RWPE2 (cell line): Measurements from ENCODE around the gene ATP6V1G3.

Experiments used
- ATAC-seq: fragments of 200-7000 bp; cut with Tn5 transposase; 3 replicates; pipeline ENCODE4 v1.9.1; 2021; ENCODE audit warnings: low read depth
- DNase-seq: peaks from one replicate; pipeline ENCODE4 v3.0.0-alpha.2; 2020; ENCODE audit warnings: low spot score
- H3K27ac ChIP-seq: fragments of 450-650 bp; 2 replicates; pipeline ENCODE4 v1.5.1; 2017; ENCODE audit warnings: mild to moderate bottlenecking; ENCODE audit not compliant: poor library complexity, severe bottlenecking
- H3K27me3 ChIP-seq: fragments of 250-450 bp; sonication (Bioruptor Pico); 2 replicates; pipeline ENCODE4 v1.5.1; 2021; ENCODE audit warnings: mild to moderate bottlenecking, moderate library complexity; ENCODE audit not compliant: insufficient read depth, poor library complexity, severe bottlenecking
- H3K36me3 ChIP-seq: fragments of 250-450 bp; sonication (Bioruptor Pico); 2 replicates; pipeline ENCODE4 v1.5.1; 2020; ENCODE audit warnings: low read depth, mild to moderate bottlenecking, moderate library complexity
- H3K4me1 ChIP-seq: fragments of 250-450 bp; sonication (Bioruptor Pico); 2 replicates; pipeline ENCODE4 v1.5.1; 2021; ENCODE audit warnings: mild to moderate bottlenecking, moderate library complexity; ENCODE audit not compliant: insufficient read depth, poor library complexity, severe bottlenecking
- H3K4me3 ChIP-seq: fragments of 250-450 bp; sonication (Bioruptor Pico); 2 replicates; pipeline ENCODE4 v1.5.1; 2021; ENCODE audit warnings: mild to moderate bottlenecking, moderate library complexity; ENCODE audit not compliant: severe bottlenecking
- H3K9me3 ChIP-seq: fragments of 250-450 bp; sonication (Bioruptor Pico); 2 replicates; pipeline ENCODE4 v1.5.1; 2021; ENCODE audit warnings: mild to moderate bottlenecking, moderate library complexity; ENCODE audit not compliant: severe bottlenecking
- TF ChIP-seq, protein P1 (sequence below): fragments of 450-650 bp; IDR thresholded peaks from one replicate; pipeline ENCODE4 v1.5.1; 2017; ENCODE audit warnings: mild to moderate bottlenecking, moderate library complexity; ENCODE audit not compliant: poor library complexity, severe bottlenecking

Gene ATP6V1G3

DNA sequence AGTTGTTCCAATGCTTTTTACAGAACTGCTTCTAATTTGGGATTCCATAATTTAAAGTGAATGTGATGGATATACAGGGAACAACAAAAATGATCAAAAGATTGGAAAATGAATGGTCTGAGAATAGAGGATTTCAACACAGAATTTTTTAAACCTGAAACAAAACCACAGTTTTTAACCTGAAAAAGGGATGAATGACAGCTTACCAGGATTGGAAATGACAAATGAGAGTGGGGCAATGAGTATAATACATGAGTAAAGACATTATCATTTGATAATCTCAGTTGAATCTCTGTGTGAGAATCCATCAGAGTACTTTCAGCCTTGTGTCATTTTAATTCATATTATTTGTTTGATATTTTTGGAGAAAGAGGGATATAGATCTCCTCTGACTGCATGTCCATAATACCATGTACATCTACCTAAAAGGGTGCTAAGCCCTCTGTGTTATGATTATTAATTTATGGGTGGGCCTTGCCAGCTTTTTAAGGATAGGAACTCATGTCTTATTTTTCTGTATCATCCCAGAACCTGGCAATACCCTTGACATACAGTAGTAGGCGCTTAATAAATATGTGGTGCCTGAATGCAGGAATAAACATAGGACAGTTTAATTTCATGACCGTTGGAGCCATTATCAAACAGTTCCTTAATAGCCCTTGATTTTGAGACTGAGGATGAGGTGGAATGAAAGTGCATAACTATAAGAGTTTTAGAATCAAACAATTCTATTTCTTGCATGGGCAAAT, 12.4 kb upstream of the ATP6V1G3 start:
- Histone ChIP-seq H3K27ac (no peak overlapping the region), H3K4me1 (no peaks in the 10 kb centered on the region), H3K36me3 (no peaks in the 10 kb centered on the region), H3K9me3 (no peaks in the 10 kb centered on the region), H3K4me3 (no peak overlapping the region), H3K27me3 (no peaks in the 10 kb centered on the region)
- DNase-seq: no peak
- no peak for ATAC-seq
- TF ChIP-seq, protein P1, sequence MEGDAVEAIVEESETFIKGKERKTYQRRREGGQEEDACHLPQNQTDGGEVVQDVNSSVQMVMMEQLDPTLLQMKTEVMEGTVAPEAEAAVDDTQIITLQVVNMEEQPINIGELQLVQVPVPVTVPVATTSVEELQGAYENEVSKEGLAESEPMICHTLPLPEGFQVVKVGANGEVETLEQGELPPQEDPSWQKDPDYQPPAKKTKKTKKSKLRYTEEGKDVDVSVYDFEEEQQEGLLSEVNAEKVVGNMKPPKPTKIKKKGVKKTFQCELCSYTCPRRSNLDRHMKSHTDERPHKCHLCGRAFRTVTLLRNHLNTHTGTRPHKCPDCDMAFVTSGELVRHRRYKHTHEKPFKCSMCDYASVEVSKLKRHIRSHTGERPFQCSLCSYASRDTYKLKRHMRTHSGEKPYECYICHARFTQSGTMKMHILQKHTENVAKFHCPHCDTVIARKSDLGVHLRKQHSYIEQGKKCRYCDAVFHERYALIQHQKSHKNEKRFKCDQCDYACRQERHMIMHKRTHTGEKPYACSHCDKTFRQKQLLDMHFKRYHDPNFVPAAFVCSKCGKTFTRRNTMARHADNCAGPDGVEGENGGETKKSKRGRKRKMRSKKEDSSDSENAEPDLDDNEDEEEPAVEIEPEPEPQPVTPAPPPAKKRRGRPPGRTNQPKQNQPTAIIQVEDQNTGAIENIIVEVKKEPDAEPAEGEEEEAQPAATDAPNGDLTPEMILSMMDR: no peak

GRCh38 chr1:198550941-198551524, 10.6 kb upstream of the ATP6V1G3 start:
- no peak for ATAC-seq
- H3K4me1 ChIP-seq: no peaks in the 10 kb centered on the region

DNA sequence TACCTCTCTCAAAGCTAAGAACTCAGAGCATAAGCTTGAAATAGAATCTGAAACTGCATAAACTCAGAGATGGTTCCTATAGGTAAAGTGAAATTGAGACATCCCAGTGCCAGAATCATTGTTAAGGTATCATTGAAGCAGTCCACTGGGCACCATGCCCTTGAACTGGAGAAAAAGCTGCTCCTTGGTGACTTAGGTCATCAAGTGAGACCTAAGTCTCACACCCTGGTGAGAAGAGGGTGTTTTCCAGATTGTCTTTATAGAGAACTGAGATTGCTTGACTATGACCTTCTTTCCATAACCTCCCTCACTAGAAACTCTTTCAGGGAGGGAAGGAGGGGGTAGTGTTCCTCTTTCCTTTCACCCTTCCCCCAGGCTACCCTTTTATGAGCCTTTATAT, 9.4 kb upstream of the ATP6V1G3 start:
- Histone ChIP-seq H3K9me3 (no peaks in the 10 kb centered on the region), H3K4me3 (no peak overlapping the region), H3K27ac (no peak overlapping the region), H3K4me1 (no peaks in the 10 kb centered on the region), H3K27me3 (no peaks in the 10 kb centered on the region), H3K36me3 (no peaks in the 10 kb centered on the region)
- TF ChIP-seq, protein P1: no peak
- DNase-seq: no peak
- no peak for ATAC-seq

More at GRCh38 chr1:198550941-198551524, 10.6 kb upstream of the ATP6V1G3 start:
- Histone ChIP-seq H3K36me3 (no peaks in the 10 kb centered on the region), H3K4me3 (no peak overlapping the region), H3K27me3 (no peaks in the 10 kb centered on the region), H3K27ac (no peak overlapping the region), H3K9me3 (no peaks in the 10 kb centered on the region)
- TF ChIP-seq, protein P1: no peak
- DNase-seq: no peak

GRCh38 chr1:198548890-198549289, 8.4 kb upstream of the ATP6V1G3 start:
- TF ChIP-seq, protein P1: no peak
- Histone ChIP-seq H3K4me3 (no peak overlapping the region), H3K27me3 (no peaks in the 10 kb centered on the region), H3K9me3 (no peaks in the 10 kb centered on the region), H3K27ac (no peak overlapping the region), H3K36me3 (no peaks in the 10 kb centered on the region), H3K4me1 (no peaks in the 10 kb centered on the region)
- no peak for DNase-seq
- ATAC-seq: no peak

- Histone ChIP-seq H3K36me3 (no peaks in the 10 kb centered on the region), H3K4me1 (peaks cover 6% of the 10 kb centered on the region), H3K9me3 (no peaks in the 10 kb centered on the region), H3K27me3 (no peaks in the 10 kb centered on the region), H3K4me3 (no peak overlapping the region), H3K27ac (no peak overlapping the region)
- DNase-seq (no peak), ATAC-seq (no peak)
- TF ChIP-seq, protein P1: no peak
These were observed 4.7 kb upstream of the ATP6V1G3 start for GRCh38 chr1:198545156-198545555.
